Testis (tissue), 2 donors: Measurements from ENCODE around the gene BAIAP2L1.

Experiments used
- POLR2A ChIP-seq: fragments of 450-650 bp; IDR thresholded peaks from one replicate; pipeline ENCODE4 v1.6.1; 2017; ENCODE audit warnings: antibody characterized with exemption, mild to moderate bottlenecking, moderate library complexity
- TF ChIP-seq, protein P1 (sequence below), 3 experiments: fragments of 450-650 bp in 2 of 3; fragments of 200-600 bp in 1 of 3; sonication (generic) in 1 of 3; IDR thresholded peaks; one replicate each; pipeline ENCODE4 v1.5.1; 2016 to 2019; ENCODE audit warnings: antibody characterized with exemption in 3 of 3, mild to moderate bottlenecking in 2 of 3, moderate library complexity in 1 of 3

DNA sequence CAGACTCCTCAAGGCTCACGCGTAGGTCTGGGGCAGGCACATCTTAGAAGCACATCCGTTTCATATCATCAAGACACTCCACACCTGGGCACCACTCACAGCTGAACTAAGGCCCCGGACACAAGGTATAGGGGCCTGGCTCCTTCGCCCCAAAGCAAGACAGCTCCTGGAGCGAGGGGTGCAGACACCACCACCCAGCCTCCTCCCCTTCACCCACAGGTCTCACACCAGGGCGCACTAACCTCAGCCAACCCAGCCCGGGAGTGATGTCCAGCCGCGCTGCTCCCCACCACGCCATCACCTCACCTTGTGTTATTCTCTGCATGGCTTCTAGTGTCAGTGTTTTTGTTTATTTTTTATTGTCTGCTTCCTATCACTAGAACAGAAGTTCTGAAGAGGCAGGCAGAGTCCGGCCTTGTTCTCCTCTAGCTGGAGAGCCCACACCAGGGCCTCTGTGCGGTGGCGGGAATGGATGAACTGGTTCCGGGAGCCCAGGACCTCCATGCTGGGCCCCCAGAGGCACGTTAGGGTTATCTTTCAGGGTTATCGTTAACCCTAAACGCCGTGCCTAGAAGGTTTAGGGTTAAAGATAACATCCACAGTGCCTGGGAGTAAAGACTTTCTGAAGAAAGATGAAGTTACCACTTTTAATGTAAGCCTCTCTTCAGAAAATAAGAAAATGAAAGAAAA lies 97.6 kb downstream of the BAIAP2L1 start:
- TF ChIP-seq, protein P1, sequence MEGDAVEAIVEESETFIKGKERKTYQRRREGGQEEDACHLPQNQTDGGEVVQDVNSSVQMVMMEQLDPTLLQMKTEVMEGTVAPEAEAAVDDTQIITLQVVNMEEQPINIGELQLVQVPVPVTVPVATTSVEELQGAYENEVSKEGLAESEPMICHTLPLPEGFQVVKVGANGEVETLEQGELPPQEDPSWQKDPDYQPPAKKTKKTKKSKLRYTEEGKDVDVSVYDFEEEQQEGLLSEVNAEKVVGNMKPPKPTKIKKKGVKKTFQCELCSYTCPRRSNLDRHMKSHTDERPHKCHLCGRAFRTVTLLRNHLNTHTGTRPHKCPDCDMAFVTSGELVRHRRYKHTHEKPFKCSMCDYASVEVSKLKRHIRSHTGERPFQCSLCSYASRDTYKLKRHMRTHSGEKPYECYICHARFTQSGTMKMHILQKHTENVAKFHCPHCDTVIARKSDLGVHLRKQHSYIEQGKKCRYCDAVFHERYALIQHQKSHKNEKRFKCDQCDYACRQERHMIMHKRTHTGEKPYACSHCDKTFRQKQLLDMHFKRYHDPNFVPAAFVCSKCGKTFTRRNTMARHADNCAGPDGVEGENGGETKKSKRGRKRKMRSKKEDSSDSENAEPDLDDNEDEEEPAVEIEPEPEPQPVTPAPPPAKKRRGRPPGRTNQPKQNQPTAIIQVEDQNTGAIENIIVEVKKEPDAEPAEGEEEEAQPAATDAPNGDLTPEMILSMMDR (IDR thresholded peaks at IDR 0.05) = no peak
- TF ChIP-seq POLR2A = no peak
